OCI-LY1 (cell line): ENCODE measurements around the gene GRAMD1B.

ENCODE experiments used
- H2AFZ ChIP-seq: fragments of 200-600 bp; sonication (generic), shearing (Covaris generic); 2 replicates; pipeline ENCODE4 v1.6.0; 2014; ENCODE audit warnings: antibody characterized with exemption, mild to moderate bottlenecking, low read length
- H3F3A ChIP-seq: fragments of 200-600 bp; sonication (generic), shearing (Covaris generic); 2 replicates; pipeline ENCODE4 v1.6.0; 2014; ENCODE audit warnings: mild to moderate bottlenecking, antibody characterized with exemption, low read length, moderate library complexity; ENCODE audit not compliant: insufficient read depth
- H3K27ac ChIP-seq: fragments of 200-600 bp; sonication (generic); 2 replicates; pipeline ENCODE4 v1.5.1; 2014; ENCODE audit warnings: low read length, mixed run types, mild to moderate bottlenecking, low read depth; ENCODE audit not compliant: poor library complexity, severe bottlenecking
- H3K27me3 ChIP-seq: fragments of 200-600 bp; sonication (generic); 2 replicates; pipeline ENCODE4 v1.6.0; 2014; ENCODE audit warnings: antibody characterized with exemption, mild to moderate bottlenecking, low read length, moderate library complexity; ENCODE audit not compliant: insufficient read depth
- H3K36me3 ChIP-seq: fragments of 200-600 bp; sonication (generic); 2 replicates; pipeline ENCODE4 v1.6.1; 2014; ENCODE audit warnings: mild to moderate bottlenecking, antibody characterized with exemption, low read length, moderate library complexity, mixed read lengths; ENCODE audit not compliant: insufficient read depth
- H3K4me1 ChIP-seq: fragments of 200-600 bp; sonication (generic); 2 replicates; pipeline ENCODE4 v1.5.1; 2014; ENCODE audit warnings: mild to moderate bottlenecking, low read length, moderate library complexity; ENCODE audit not compliant: insufficient read depth, severe bottlenecking
- H3K4me2 ChIP-seq: fragments of 200-600 bp; sonication (generic), shearing (Covaris generic); 2 replicates; pipeline ENCODE4 v1.6.1; 2014; ENCODE audit warnings: low read length
- H3K4me3 ChIP-seq: fragments of 200-600 bp; sonication (generic); 2 replicates; pipeline ENCODE4 v1.5.1; 2014; ENCODE audit warnings: low read length, low read depth, mild to moderate bottlenecking, mixed read lengths; ENCODE audit not compliant: poor library complexity, severe bottlenecking
- H3K79me2 ChIP-seq: fragments of 200-600 bp; shearing (Covaris generic); 2 replicates; pipeline ENCODE4 v1.6.1; 2016; ENCODE audit warnings: mixed run types, low read length, mixed read lengths; ENCODE audit not compliant: insufficient read depth
- H3K9ac ChIP-seq: fragments of 200-600 bp; sonication (generic), shearing (Covaris generic); 2 replicates; pipeline ENCODE4 v1.6.1; 2014; ENCODE audit warnings: mild to moderate bottlenecking, low read length, mixed read lengths
- H3K9me2 ChIP-seq: fragments of 200-600 bp; sonication (generic), shearing (Covaris generic); 2 replicates; pipeline ENCODE4 v1.6.1; 2014; ENCODE audit warnings: low read depth, mild to moderate bottlenecking, low read length, mixed read lengths
- H3K9me3 ChIP-seq: fragments of 200-600 bp; shearing (Covaris generic); 2 replicates; pipeline ENCODE4 v1.6.1; 2014; ENCODE audit warnings: low read length, mixed read lengths
- H4K20me1 ChIP-seq: fragments of 200-600 bp; sonication (generic), shearing (Covaris generic); 2 replicates; pipeline ENCODE4 v1.6.0; 2016; ENCODE audit warnings: mild to moderate bottlenecking, low read length; ENCODE audit not compliant: insufficient read depth
- CTCF ChIP-seq: fragments of 200-600 bp; sonication (generic), shearing (Covaris generic); IDR thresholded peaks from 2 replicates; pipeline ENCODE4 v1.5.1; 2017; ENCODE audit warnings: mild to moderate bottlenecking, antibody characterized with exemption, low read length, moderate library complexity, mixed read lengths
- EZH2 ChIP-seq: fragments of 200-600 bp; sonication (generic), shearing (Covaris generic); IDR thresholded peaks from 2 replicates; pipeline ENCODE4 v1.8.0; 2017; ENCODE audit warnings: borderline replicate concordance, mixed run types, mild to moderate bottlenecking, antibody characterized with exemption, low read length, moderate library complexity, mixed read lengths

GRAMD1B gene

GRCh38 chr11:123630126-123630608, 200.1 kb downstream of the GRAMD1B start:
- H3K27ac ChIP-seq: no peak overlapping the region
- H3K9me3 ChIP-seq: no peaks in the 10 kb centered on the region
- H3K4me2 ChIP-seq: no peak overlapping the region
- no peak overlapping the region for H3K4me3 ChIP-seq
- no peaks in the 10 kb centered on the region for H3K36me3 ChIP-seq
- H3K27me3 ChIP-seq: no peaks in the 10 kb centered on the region
- H3K4me1 ChIP-seq: no peaks in the 10 kb centered on the region
- H3K9me2 ChIP-seq: no peaks in the 10 kb centered on the region
- H3K79me2 ChIP-seq: no peaks in the 10 kb centered on the region
- no peak overlapping the region for H2AFZ ChIP-seq
- H3F3A ChIP-seq: no peaks in the 10 kb centered on the region
- H4K20me1 ChIP-seq: no peaks in the 10 kb centered on the region
- no peak overlapping the region for H3K9ac ChIP-seq
- TF ChIP-seq EZH2: no peak
- no peak for TF ChIP-seq CTCF

GRCh38 chr11:123640029-123640428, 210.0 kb downstream of the GRAMD1B start:
- no peaks in the 10 kb centered on the region for H3K27me3 ChIP-seq
- H3K4me1 ChIP-seq: no peaks in the 10 kb centered on the region
- no peaks in the 10 kb centered on the region for H3K36me3 ChIP-seq
- H3K27ac ChIP-seq: no peak overlapping the region
- no peak overlapping the region for H3K4me3 ChIP-seq
- H3K79me2 ChIP-seq: no peaks in the 10 kb centered on the region
- no peak overlapping the region for H3K9ac ChIP-seq
- H3K9me2 ChIP-seq: no peaks in the 10 kb centered on the region
- no peaks in the 10 kb centered on the region for H4K20me1 ChIP-seq
- no peaks in the 10 kb centered on the region for H3F3A ChIP-seq
- TF ChIP-seq CTCF (no peak), EZH2 (no peak)
- H2AFZ ChIP-seq: no peak overlapping the region
- no peak overlapping the region for H3K4me2 ChIP-seq
- H3K9me3 ChIP-seq: no peaks in the 10 kb centered on the region

- no peak overlapping the region for H3K27ac ChIP-seq
- no peak overlapping the region for H2AFZ ChIP-seq
- H3K9me3 ChIP-seq: no peaks in the 10 kb centered on the region
- peak; percentile 66 for TF ChIP-seq CTCF
- no peak for TF ChIP-seq EZH2
- no peaks in the 10 kb centered on the region for H3K36me3 ChIP-seq
- no peak overlapping the region for H3K9ac ChIP-seq
- no peak overlapping the region for H3K4me3 ChIP-seq
- H3K9me2 ChIP-seq: no peaks in the 10 kb centered on the region
- H3K79me2 ChIP-seq: no peaks in the 10 kb centered on the region
- no peaks in the 10 kb centered on the region for H3K4me1 ChIP-seq
- H3F3A ChIP-seq: no peaks in the 10 kb centered on the region
- H3K27me3 ChIP-seq: no peaks in the 10 kb centered on the region
- H4K20me1 ChIP-seq: no peaks in the 10 kb centered on the region
- no peak overlapping the region for H3K4me2 ChIP-seq
Measured at GRCh38 chr11:123640677-123641494, 210.8 kb downstream of the GRAMD1B start.
